ENCODE measurements around the gene COX7A1.

COX7A1 gene

DNA sequence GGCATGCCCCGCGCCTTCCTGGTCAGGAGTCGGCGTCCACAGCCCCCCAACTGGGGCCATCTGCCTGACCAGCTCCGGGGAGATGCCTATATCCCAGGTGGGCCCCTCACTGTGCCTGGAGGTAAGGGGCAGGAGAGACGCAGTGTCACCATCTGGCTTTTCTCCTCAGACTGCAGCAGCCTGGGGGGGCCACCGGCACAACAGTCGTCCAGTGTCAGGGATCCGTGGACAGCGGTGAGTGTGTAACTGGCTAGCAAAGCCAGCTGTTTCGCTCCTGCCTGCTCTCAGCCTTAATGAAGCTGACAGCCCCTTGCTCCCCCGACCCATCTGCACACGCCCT is 41.1 kb downstream of the COX7A1 start:
- DNase-seq: no peak

- no peak for DNase-seq
Observed at GRCh38 chr19:36110487-36111199, 41.6 kb downstream of the COX7A1 start, which contains the start of gene OVOL3. Gene OVOL3, plus strand, starts transcription at chr19:36111143. Its CDS starts 60 bp downstream, at chr19:36111203.

- DNase-seq: no peak
Observed at GRCh38 chr19:36108684-36109083, 43.6 kb downstream of the COX7A1 start.

DNA sequence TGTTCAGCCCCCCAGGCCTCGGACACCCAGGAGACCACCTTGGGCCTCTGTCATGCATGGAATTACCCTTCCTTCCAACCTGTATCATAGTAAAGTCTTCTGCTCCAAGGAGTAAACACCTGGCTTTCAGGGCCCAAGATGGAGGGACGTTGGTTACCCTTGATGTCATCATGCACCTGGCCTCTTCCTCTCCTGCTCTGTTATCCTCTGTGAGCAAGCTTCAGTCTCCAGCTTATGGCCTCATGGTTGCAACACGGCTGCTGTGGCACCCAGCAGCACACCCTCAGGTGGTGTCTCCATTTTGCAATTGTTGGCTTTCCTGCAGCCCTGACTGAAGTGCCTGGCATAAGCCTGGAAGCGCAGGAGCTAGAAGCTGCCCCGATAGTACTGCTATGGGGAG is 45.3 kb downstream of the COX7A1 start:
- DNase-seq: no peak

DNA sequence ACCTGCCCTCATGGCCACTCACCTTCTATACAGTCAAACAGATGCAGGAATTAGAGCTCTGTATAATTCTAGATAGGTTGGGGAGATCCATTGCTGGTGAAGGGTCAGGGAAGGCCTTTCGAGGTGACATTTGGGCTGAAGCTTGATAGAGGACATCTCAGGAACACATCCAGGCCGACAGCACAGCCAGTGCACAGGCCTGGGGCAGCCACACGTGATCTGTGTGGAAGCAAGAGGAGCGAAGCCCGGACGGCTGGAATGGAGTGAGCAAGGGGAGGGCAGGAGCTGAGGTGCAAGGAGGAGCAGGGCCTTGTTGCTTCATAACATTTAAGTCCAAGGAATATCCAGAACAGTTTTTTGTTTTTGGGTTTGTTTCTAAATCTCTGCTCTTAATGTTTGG is 45.8 kb downstream of the COX7A1 start:
- no peak for DNase-seq

- no peak for DNase-seq
Observed at GRCh38 chr19:36103842-36104552, 48.2 kb downstream of the COX7A1 start.

- no peak for DNase-seq
Observed at GRCh38 chr19:36103040-36103626, 49.1 kb downstream of the COX7A1 start.

GRCh38 chr19:36101550-36102327 is 50.5 kb downstream of the COX7A1 start:
- DNase-seq: no peak

Data from suppressor macrophage (primary cell).